ENCODE measurements around the gene CHEK1. TPM values are rescaled to one million over a fixed set of nuclear protein-coding genes. Genes with fewer than 3 reads are reported as not detected.

Gene CHEK1
- total RNA-seq, 1 experiment from 2014 or later: 111 TPM

GRCh38 chr11:125679397-125679796, 54.4 kb downstream of the CHEK1 start:
- ChIA-PET CTCF (interaction anchor here (0.6 to 1.4 kb wide), 8 partner anchors 9 to 250 kb away, joined by 3 to 8 read pairs (median 4); partner anchors contain the start of gene HYLS1), POLR2A (no interaction called here)
- no peak overlapping the region for H3K27ac Mint-ChIP-seq
- TF ChIP-seq ZNF263 (CRISPR knock-in tag; IDR thresholded peaks at IDR 0.05; ENCODE audit: low read depth) (no peak), NR1H2 (CRISPR knock-in tag; IDR thresholded peaks at IDR 0.05) (no peak), FOXK1 (CRISPR knock-in tag; IDR thresholded peaks at IDR 0.05) (no peak), OVOL2 (CRISPR knock-in tag; IDR thresholded peaks at IDR 0.05; ENCODE audit: borderline replicate concordance) (no peak), NFATC4 (CRISPR knock-in tag; IDR thresholded peaks at IDR 0.05) (no peak), ZNF416 (CRISPR knock-in tag; IDR thresholded peaks at IDR 0.05) (no peak), ZNF232 (CRISPR knock-in tag; IDR thresholded peaks at IDR 0.05) (no peak), ESRRA (CRISPR knock-in tag; IDR thresholded peaks at IDR 0.05; ENCODE audit: borderline replicate concordance) (no peak), GRHL2 (CRISPR knock-in tag; IDR thresholded peaks at IDR 0.05; ENCODE audit: insufficient replicate concordance, severe bottlenecking) (no peak), SOX15 (CRISPR knock-in tag; IDR thresholded peaks at IDR 0.05) (no peak), ZNF138 (CRISPR knock-in tag; conservative IDR thresholded peaks at IDR 0.05) (no peak)
- TF ChIP-seq, protein P1, sequence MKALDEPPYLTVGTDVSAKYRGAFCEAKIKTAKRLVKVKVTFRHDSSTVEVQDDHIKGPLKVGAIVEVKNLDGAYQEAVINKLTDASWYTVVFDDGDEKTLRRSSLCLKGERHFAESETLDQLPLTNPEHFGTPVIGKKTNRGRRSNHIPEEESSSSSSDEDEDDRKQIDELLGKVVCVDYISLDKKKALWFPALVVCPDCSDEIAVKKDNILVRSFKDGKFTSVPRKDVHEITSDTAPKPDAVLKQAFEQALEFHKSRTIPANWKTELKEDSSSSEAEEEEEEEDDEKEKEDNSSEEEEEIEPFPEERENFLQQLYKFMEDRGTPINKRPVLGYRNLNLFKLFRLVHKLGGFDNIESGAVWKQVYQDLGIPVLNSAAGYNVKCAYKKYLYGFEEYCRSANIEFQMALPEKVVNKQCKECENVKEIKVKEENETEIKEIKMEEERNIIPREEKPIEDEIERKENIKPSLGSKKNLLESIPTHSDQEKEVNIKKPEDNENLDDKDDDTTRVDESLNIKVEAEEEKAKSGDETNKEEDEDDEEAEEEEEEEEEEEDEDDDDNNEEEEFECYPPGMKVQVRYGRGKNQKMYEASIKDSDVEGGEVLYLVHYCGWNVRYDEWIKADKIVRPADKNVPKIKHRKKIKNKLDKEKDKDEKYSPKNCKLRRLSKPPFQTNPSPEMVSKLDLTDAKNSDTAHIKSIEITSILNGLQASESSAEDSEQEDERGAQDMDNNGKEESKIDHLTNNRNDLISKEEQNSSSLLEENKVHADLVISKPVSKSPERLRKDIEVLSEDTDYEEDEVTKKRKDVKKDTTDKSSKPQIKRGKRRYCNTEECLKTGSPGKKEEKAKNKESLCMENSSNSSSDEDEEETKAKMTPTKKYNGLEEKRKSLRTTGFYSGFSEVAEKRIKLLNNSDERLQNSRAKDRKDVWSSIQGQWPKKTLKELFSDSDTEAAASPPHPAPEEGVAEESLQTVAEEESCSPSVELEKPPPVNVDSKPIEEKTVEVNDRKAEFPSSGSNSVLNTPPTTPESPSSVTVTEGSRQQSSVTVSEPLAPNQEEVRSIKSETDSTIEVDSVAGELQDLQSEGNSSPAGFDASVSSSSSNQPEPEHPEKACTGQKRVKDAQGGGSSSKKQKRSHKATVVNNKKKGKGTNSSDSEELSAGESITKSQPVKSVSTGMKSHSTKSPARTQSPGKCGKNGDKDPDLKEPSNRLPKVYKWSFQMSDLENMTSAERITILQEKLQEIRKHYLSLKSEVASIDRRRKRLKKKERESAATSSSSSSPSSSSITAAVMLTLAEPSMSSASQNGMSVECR (CRISPR knock-in tag; IDR thresholded peaks at IDR 0.05; ENCODE audit: borderline replicate concordance): no peak
- TF ChIP-seq, protein P2, sequence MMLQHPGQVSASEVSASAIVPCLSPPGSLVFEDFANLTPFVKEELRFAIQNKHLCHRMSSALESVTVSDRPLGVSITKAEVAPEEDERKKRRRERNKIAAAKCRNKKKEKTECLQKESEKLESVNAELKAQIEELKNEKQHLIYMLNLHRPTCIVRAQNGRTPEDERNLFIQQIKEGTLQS (CRISPR knock-in tag; conservative IDR thresholded peaks at IDR 0.05): no peak
- H3K9me3 Mint-ChIP-seq: no peaks in the 10 kb centered on the region
- H3K36me3 Mint-ChIP-seq: peaks cover 29% of the 10 kb centered on the region
- no peak for DNase-seq (ENCODE audit: low spot score)
- peaks cover 15% of the 10 kb centered on the region for H3K4me1 Mint-ChIP-seq
- ATAC-seq: no peak
- H3K27me3 Mint-ChIP-seq (ENCODE audit: low read depth): no peaks in the 10 kb centered on the region
- H3K4me3 Mint-ChIP-seq: no peak overlapping the region

- H3K27ac Mint-ChIP-seq: no peak overlapping the region
- peaks cover 29% of the 10 kb centered on the region for H3K36me3 Mint-ChIP-seq
- CTCF ChIA-PET: interaction anchor here (0.6 to 1.4 kb wide), 8 partner anchors 9 to 251 kb away, joined by 3 to 8 read pairs (median 4); partner anchors contain the start of gene HYLS1
- no peak overlapping the region for H3K4me3 Mint-ChIP-seq
- DNase-seq (ENCODE audit: low spot score) (no peak), ATAC-seq (no peak)
- no peaks in the 10 kb centered on the region for H3K9me3 Mint-ChIP-seq
- H3K4me1 Mint-ChIP-seq: peaks cover 17% of the 10 kb centered on the region
- POLR2A ChIA-PET: no interaction called here
- no peaks in the 10 kb centered on the region for H3K27me3 Mint-ChIP-seq (ENCODE audit: low read depth)
- TF ChIP-seq SMAD3 (CRISPR knock-in tag; IDR thresholded peaks at IDR 0.05; ENCODE audit: borderline replicate concordance) (no peak), NFATC4 (CRISPR knock-in tag; IDR thresholded peaks at IDR 0.05) (no peak), NFE2L1 (CRISPR knock-in tag; IDR thresholded peaks at IDR 0.05) (no peak), ATF6 (CRISPR knock-in tag; IDR thresholded peaks at IDR 0.05) (no peak), ETV6 (CRISPR knock-in tag; IDR thresholded peaks at IDR 0.05) (no peak), IRF2 (CRISPR knock-in tag; IDR thresholded peaks at IDR 0.05; ENCODE audit: borderline replicate concordance, low read depth) (no peak), FOXP1 (CRISPR knock-in tag; IDR thresholded peaks at IDR 0.05; ENCODE audit: borderline replicate concordance) (no peak), TEAD1 (CRISPR knock-in tag; IDR thresholded peaks at IDR 0.05) (no peak), NR2C2 (CRISPR knock-in tag; IDR thresholded peaks at IDR 0.05) (no peak), HMGA2 (CRISPR knock-in tag; IDR thresholded peaks at IDR 0.05) (no peak), ZNF219 (CRISPR knock-in tag; IDR thresholded peaks at IDR 0.05; ENCODE audit: borderline replicate concordance) (no peak), MXD4 (CRISPR knock-in tag; IDR thresholded peaks at IDR 0.05; ENCODE audit: borderline replicate concordance) (no peak)
- TF ChIP-seq, protein P1 (CRISPR knock-in tag; IDR thresholded peaks at IDR 0.05; ENCODE audit: borderline replicate concordance): no peak
- TF ChIP-seq, protein P3, sequence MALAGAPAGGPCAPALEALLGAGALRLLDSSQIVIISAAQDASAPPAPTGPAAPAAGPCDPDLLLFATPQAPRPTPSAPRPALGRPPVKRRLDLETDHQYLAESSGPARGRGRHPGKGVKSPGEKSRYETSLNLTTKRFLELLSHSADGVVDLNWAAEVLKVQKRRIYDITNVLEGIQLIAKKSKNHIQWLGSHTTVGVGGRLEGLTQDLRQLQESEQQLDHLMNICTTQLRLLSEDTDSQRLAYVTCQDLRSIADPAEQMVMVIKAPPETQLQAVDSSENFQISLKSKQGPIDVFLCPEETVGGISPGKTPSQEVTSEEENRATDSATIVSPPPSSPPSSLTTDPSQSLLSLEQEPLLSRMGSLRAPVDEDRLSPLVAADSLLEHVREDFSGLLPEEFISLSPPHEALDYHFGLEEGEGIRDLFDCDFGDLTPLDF (CRISPR knock-in tag; IDR thresholded peaks at IDR 0.05): no peak
Observed at GRCh38 chr11:125679837-125680236, 54.9 kb downstream of the CHEK1 start.

Data from WTC11 (cell line).